RWPE2 (cell line): ENCODE measurements around the gene RHBDD2.
A peak's percentile ranks its signal among the peaks of the same experiment; 100 is the strongest.
"Not testable (repeated sequence)": the region's sequence is repeated elsewhere in the genome, so short reads cannot be mapped to it uniquely, and the experiment has no call there.

Source experiments
- ATAC-seq: fragments of 200-7000 bp; cut with Tn5 transposase; 3 replicates; pipeline ENCODE4 v1.9.1; 2021; ENCODE audit warnings: low read depth
- DNase-seq: peaks from one replicate; pipeline ENCODE4 v3.0.0-alpha.2; 2020; ENCODE audit warnings: low spot score
- H3K27ac ChIP-seq: fragments of 450-650 bp; 2 replicates; pipeline ENCODE4 v1.5.1; 2017; ENCODE audit warnings: mild to moderate bottlenecking; ENCODE audit not compliant: poor library complexity, severe bottlenecking
- H3K27me3 ChIP-seq: fragments of 250-450 bp; sonication (Bioruptor Pico); 2 replicates; pipeline ENCODE4 v1.5.1; 2021; ENCODE audit warnings: mild to moderate bottlenecking, moderate library complexity; ENCODE audit not compliant: insufficient read depth, poor library complexity, severe bottlenecking
- H3K36me3 ChIP-seq: fragments of 250-450 bp; sonication (Bioruptor Pico); 2 replicates; pipeline ENCODE4 v1.5.1; 2020; ENCODE audit warnings: low read depth, mild to moderate bottlenecking, moderate library complexity
- H3K4me1 ChIP-seq: fragments of 250-450 bp; sonication (Bioruptor Pico); 2 replicates; pipeline ENCODE4 v1.5.1; 2021; ENCODE audit warnings: mild to moderate bottlenecking, moderate library complexity; ENCODE audit not compliant: insufficient read depth, poor library complexity, severe bottlenecking
- H3K4me3 ChIP-seq: fragments of 250-450 bp; sonication (Bioruptor Pico); 2 replicates; pipeline ENCODE4 v1.5.1; 2021; ENCODE audit warnings: mild to moderate bottlenecking, moderate library complexity; ENCODE audit not compliant: severe bottlenecking
- H3K9me3 ChIP-seq: fragments of 250-450 bp; sonication (Bioruptor Pico); 2 replicates; pipeline ENCODE4 v1.5.1; 2021; ENCODE audit warnings: mild to moderate bottlenecking, moderate library complexity; ENCODE audit not compliant: severe bottlenecking
- TF ChIP-seq, protein P1 (sequence below): fragments of 450-650 bp; IDR thresholded peaks from one replicate; pipeline ENCODE4 v1.5.1; 2017; ENCODE audit warnings: mild to moderate bottlenecking, moderate library complexity; ENCODE audit not compliant: poor library complexity, severe bottlenecking

The RHBDD2 gene

GRCh38 chr7:75844158-75844557, 34.7 kb upstream of the RHBDD2 start:
- H3K9me3 ChIP-seq, result no peaks in the 10 kb centered on the region
- no peak overlapping the region for H3K4me3 ChIP-seq
- H3K4me1 ChIP-seq, result peaks cover 11% of the 10 kb centered on the region
- ATAC-seq (no peak), DNase-seq (no peak)
- no peaks in the 10 kb centered on the region for H3K27me3 ChIP-seq
- TF ChIP-seq, protein P1, sequence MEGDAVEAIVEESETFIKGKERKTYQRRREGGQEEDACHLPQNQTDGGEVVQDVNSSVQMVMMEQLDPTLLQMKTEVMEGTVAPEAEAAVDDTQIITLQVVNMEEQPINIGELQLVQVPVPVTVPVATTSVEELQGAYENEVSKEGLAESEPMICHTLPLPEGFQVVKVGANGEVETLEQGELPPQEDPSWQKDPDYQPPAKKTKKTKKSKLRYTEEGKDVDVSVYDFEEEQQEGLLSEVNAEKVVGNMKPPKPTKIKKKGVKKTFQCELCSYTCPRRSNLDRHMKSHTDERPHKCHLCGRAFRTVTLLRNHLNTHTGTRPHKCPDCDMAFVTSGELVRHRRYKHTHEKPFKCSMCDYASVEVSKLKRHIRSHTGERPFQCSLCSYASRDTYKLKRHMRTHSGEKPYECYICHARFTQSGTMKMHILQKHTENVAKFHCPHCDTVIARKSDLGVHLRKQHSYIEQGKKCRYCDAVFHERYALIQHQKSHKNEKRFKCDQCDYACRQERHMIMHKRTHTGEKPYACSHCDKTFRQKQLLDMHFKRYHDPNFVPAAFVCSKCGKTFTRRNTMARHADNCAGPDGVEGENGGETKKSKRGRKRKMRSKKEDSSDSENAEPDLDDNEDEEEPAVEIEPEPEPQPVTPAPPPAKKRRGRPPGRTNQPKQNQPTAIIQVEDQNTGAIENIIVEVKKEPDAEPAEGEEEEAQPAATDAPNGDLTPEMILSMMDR, result no peak
- no peak overlapping the region for H3K27ac ChIP-seq
- H3K36me3 ChIP-seq, result no peaks in the 10 kb centered on the region

- peaks cover 11% of the 10 kb centered on the region for H3K4me1 ChIP-seq
- not testable (repeated sequence) for H3K4me3 ChIP-seq, DNase-seq, H3K9me3 ChIP-seq, H3K36me3 ChIP-seq, H3K27ac ChIP-seq, H3K27me3 ChIP-seq, ATAC-seq
Measured at GRCh38 chr7:75845132-75845531, 33.7 kb upstream of the RHBDD2 start.

DNA sequence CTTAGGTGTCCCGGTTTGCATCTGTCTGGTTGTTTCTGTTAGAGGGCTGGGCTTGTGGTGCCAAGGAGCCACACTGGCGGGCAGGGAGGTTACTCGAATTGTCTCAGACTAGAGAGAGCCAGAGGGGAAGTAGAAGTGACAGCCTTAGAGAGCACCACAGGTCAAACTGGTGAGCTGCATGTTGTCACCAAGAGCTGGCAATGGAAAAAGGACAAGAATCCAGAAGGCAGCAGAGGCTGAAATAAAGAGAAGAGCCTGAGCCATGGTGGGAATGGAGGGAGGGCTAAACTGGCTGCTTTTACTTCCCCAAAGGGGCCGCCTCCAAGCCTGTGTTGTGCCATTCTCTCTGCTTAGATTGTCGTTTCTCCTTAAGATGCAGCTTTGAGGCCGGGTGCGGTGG, 31.1 kb upstream of the RHBDD2 start:
- H3K36me3 ChIP-seq, result no peaks in the 10 kb centered on the region
- no peaks in the 10 kb centered on the region for H3K27me3 ChIP-seq
- H3K4me1 ChIP-seq, result peaks cover 7% of the 10 kb centered on the region
- TF ChIP-seq, protein P1, result no peak
- no peak overlapping the region for H3K4me3 ChIP-seq
- H3K9me3 ChIP-seq, result no peaks in the 10 kb centered on the region
- H3K27ac ChIP-seq, result no peak overlapping the region
- no peak for ATAC-seq
- no peak for DNase-seq

DNA sequence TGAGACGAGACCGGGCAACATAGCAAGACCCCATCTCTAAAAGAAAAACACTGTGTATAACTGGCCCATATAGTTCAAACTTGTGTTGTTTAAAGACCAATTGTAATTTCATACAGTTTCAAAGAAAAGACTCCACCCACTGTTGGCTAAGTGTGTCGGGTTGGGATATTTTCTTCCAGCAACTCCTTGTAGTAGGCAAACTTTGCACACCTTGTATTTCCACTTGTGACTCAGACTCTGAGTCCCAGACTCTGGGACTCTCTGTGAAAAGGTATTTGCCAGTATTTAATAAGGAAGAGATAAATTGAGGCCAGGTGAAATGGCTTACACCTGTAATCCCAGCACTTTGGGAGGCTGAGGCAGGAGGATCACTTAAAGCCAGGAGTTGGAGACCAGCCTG, 29.3 kb upstream of the RHBDD2 start:
- TF ChIP-seq, protein P1, result no peak
- Histone ChIP-seq H3K4me1 (no peaks in the 10 kb centered on the region), H3K36me3 (no peaks in the 10 kb centered on the region), H3K4me3 (no peak overlapping the region), H3K27me3 (no peaks in the 10 kb centered on the region), H3K27ac (no peak overlapping the region), H3K9me3 (no peaks in the 10 kb centered on the region)
- ATAC-seq (peak; percentile 48; the same call in 1 of the 3 replicates), DNase-seq (no peak)

GRCh38 chr7:75850235-75850634, 28.6 kb upstream of the RHBDD2 start:
- ATAC-seq, result no peak
- no peaks in the 10 kb centered on the region for H3K9me3 ChIP-seq
- no peaks in the 10 kb centered on the region for H3K27me3 ChIP-seq
- no peak overlapping the region for H3K4me3 ChIP-seq
- H3K36me3 ChIP-seq, result no peaks in the 10 kb centered on the region
- TF ChIP-seq, protein P1, result no peak
- no peaks in the 10 kb centered on the region for H3K4me1 ChIP-seq
- DNase-seq, result no peak
- H3K27ac ChIP-seq, result no peak overlapping the region
